HepG2 (cell line): ENCODE results near the gene HDHD3. TPM values are rescaled to one million over a fixed set of nuclear protein-coding genes. Genes with fewer than 3 reads are reported as not detected.

Source experiments
- AKAP8 ChIP-seq: sonication (generic); formaldehyde crosslinking; IDR thresholded peaks from 2 replicates; pipeline ENCODE4 v1.5.1; 2020; ENCODE audit warnings: mild to moderate bottlenecking, missing genetic modification reagents
- CEBPG ChIP-seq: IDR thresholded peaks from 2 replicates; pipeline ENCODE4 v1.6.1; 2016
- DNMT1 ChIP-seq: sonication (generic); formaldehyde crosslinking; IDR thresholded peaks from 2 replicates; pipeline ENCODE4 v1.5.1; 2020; ENCODE audit warnings: mild to moderate bottlenecking, missing genetic modification reagents
- ELF4 ChIP-seq: sonication (generic); formaldehyde crosslinking; IDR thresholded peaks from 2 replicates; pipeline ENCODE4 v1.5.0; 2020; ENCODE audit warnings: missing genetic modification reagents, mild to moderate bottlenecking, moderate library complexity, borderline replicate concordance
- HOXA9 ChIP-seq: sonication (generic); formaldehyde crosslinking; IDR thresholded peaks from 2 replicates; pipeline ENCODE4 v1.8.1; 2022; ENCODE audit warnings: missing genetic modification reagents, mild to moderate bottlenecking, moderate library complexity, borderline replicate concordance
- KAT2B ChIP-seq: fragments of 150-350 bp; IDR thresholded peaks from 2 replicates; pipeline ENCODE4 v1.6.1; 2014; ENCODE audit warnings: low read depth, low read length, borderline replicate concordance
- KLF9 ChIP-seq: IDR thresholded peaks from 2 replicates; pipeline ENCODE4 v1.6.1; 2016; ENCODE audit warnings: low read depth
- KMT2A ChIP-seq: sonication (generic); formaldehyde crosslinking; IDR thresholded peaks from 2 replicates; pipeline ENCODE4 v1.4.0; 2020; ENCODE audit warnings: missing genetic modification reagents
- MIXL1 ChIP-seq: IDR thresholded peaks from 2 replicates; pipeline ENCODE4 v1.6.1; 2016
- MTF1 ChIP-seq: sonication (generic); formaldehyde crosslinking; IDR thresholded peaks from 2 replicates; pipeline ENCODE4 v1.5.0; 2020; ENCODE audit warnings: missing genetic modification reagents
- PITX1 ChIP-seq: sonication (generic); formaldehyde crosslinking; IDR thresholded peaks from 2 replicates; pipeline ENCODE4 v1.5.1; 2020; ENCODE audit warnings: mild to moderate bottlenecking, missing genetic modification reagents
- SKI ChIP-seq: fragments of 450-650 bp; IDR thresholded peaks from one replicate; pipeline ENCODE4 v1.6.1; 2018; ENCODE audit warnings: mild to moderate bottlenecking; ENCODE audit not compliant: partially characterized antibody
- SRSF4 ChIP-seq: fragments of 200-400 bp; formaldehyde crosslinking; IDR thresholded peaks from one replicate; pipeline ENCODE4 v1.6.1; 2018; ENCODE audit warnings: mild to moderate bottlenecking, low read depth, low read length, moderate library complexity; ENCODE audit not compliant: poor library complexity, severe bottlenecking
- ZNF124 ChIP-seq: sonication (generic); formaldehyde crosslinking; IDR thresholded peaks from 2 replicates; pipeline ENCODE4 v1.4.0; 2020; ENCODE audit warnings: missing genetic modification reagents
- ZNF441 ChIP-seq: sonication (generic); formaldehyde crosslinking; IDR thresholded peaks from 2 replicates; pipeline ENCODE4 v1.7.0; 2021; ENCODE audit warnings: missing genetic modification reagents, borderline replicate concordance
- ZNF570 ChIP-seq: sonication (generic); formaldehyde crosslinking; IDR thresholded peaks from 2 replicates; pipeline ENCODE4 v1.4.0; 2020; ENCODE audit warnings: mild to moderate bottlenecking, missing genetic modification reagents, borderline replicate concordance
- ZNF737 ChIP-seq: sonication (generic); formaldehyde crosslinking; IDR thresholded peaks from 2 replicates; pipeline ENCODE4 v1.5.0; 2020; ENCODE audit warnings: missing genetic modification reagents, mild to moderate bottlenecking, borderline replicate concordance
- ZNF766 ChIP-seq: sonication (generic); formaldehyde crosslinking; IDR thresholded peaks from 2 replicates; pipeline ENCODE4 v1.5.0; 2020; ENCODE audit warnings: missing genetic modification reagents, borderline replicate concordance
- ZNF784 ChIP-seq: sonication (generic); formaldehyde crosslinking; IDR thresholded peaks from 2 replicates; pipeline ENCODE4 v1.5.1; 2020; ENCODE audit warnings: missing genetic modification reagents, mild to moderate bottlenecking, borderline replicate concordance
- polyA plus RNA-seq, 8 experiments: library from polyadenylated mRNA; depleted of rRNA in 3 of 8; stranded (reverse) in 7 of 8; unstranded in 1 of 8; fragments of >200 nt; fragmentation: Illumina TruSeq in 4 of 8; extraction: Trizol in 4 of 8; gene quantifications; 2 replicates each; pipeline versions ENCODE4 v1.2.1 to v1.2.3, GENCODE V29; 2011 to 2016; ENCODE audit warnings: low read depth in 4 of 8, missing spikeins in 1 of 8, mixed read lengths in 1 of 8; ENCODE audit not compliant: insufficient read depth in 1 of 8
- total RNA-seq, 5 experiments: library from RNA; depleted of rRNA; stranded (reverse); fragments of >200 nt; fragmentation: Illumina TruSeq; extraction: Trizol; gene quantifications; 2 replicates each; pipeline ENCODE4 v1.2.3, GENCODE V29; 2016; ENCODE audit warnings: low read depth in 1 of 5
- TF ChIP-seq, protein P1 (sequence below): IDR thresholded peaks from 2 replicates; pipeline ENCODE4 v1.6.1; 2016; ENCODE audit warnings: low read depth
- TF ChIP-seq, protein P2 (sequence below): sonication (generic); formaldehyde crosslinking; IDR thresholded peaks from 2 replicates; pipeline ENCODE4 v1.4.0; 2020; ENCODE audit warnings: missing genetic modification reagents, mild to moderate bottlenecking, borderline replicate concordance
- TF ChIP-seq, protein P3 (sequence below): IDR thresholded peaks from 2 replicates; pipeline ENCODE4 v1.6.1; 2016; ENCODE audit warnings: control low read depth
- TF ChIP-seq, protein P4 (sequence below): sonication (generic); formaldehyde crosslinking; conservative IDR thresholded peaks from 2 replicates; pipeline ENCODE4 v1.4.0; 2020; ENCODE audit warnings: missing genetic modification reagents

Gene HDHD3
- total and polyA plus RNA-seq, 2 of the 13 experiments (the other 11 are each of a cell fraction or from before 2014, with no cell fraction given) = 23.1 to 38.5 TPM

DNA sequence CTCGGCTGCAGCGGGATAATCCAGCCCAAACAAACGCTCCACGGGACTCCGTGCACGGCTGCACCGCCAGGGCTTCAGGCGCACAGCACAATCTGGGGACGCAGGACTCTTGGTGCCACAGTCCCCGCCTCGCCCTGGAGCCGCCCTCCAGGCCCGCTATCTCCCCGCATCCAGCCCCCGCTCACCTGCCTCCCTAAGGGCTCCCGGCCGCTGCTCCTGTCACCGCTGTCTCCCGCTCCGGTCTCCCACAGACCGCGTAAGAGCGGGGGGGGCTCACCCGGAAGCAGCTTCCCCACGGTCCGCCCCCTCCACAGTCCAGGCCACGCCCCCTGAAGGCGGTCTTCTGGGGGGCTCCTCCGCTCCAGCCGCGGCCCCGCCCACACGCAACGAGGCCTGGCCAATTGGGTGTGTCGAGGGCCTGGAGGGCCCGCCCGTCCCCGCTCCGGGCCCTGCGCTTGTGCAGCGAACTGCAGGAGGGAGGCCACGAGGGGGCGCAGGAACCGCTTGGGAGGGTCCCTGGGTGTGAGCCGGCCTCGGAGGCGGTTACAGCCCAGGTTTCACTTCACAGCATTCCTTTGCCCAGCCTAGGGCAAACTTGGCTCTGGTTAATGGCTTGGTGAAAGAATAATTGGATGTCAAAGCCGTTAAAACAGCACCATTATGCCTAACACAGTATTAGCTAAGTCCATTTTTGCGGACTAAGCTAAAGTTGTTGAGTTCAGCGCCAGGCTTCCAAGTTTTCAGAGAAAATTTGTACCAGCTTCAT is 24.4 kb upstream of the HDHD3 start, which contains the start of gene ALAD (continued):
- TF ChIP-seq ZNF784 (CRISPR knock-in tag) (no peak), PITX1 (CRISPR knock-in tag) (peak; percentile 83; the same call in 1 of the 2 replicates), HOXA9 (CRISPR knock-in tag) (no peak), KMT2A (CRISPR knock-in tag) (peak; percentile 85), MTF1 (no peak), KAT2B (no peak), KLF9 (CRISPR knock-in tag) (peak; percentile 90), ZNF124 (CRISPR knock-in tag) (0 out of 2 replicates have a peak, but pooled peaks have one; percentile 35), SKI (no peak), AKAP8 (CRISPR knock-in tag) (no peak), ZNF766 (CRISPR knock-in tag) (peak; percentile 50; the same call in 1 of the 2 replicates), MIXL1 (CRISPR knock-in tag) (peak; percentile 69; the same call in 1 of the 2 replicates), ZNF737 (CRISPR knock-in tag) (no peak), CEBPG (peak; percentile 37), SRSF4 (no peak), ZNF570 (CRISPR knock-in tag) (no peak), ELF4 (CRISPR knock-in tag) (peak; percentile 54; the same call in 1 of the 2 replicates), DNMT1 (CRISPR knock-in tag) (no peak), ZNF441 (CRISPR knock-in tag) (peak; percentile 16; the same call in 1 of the 2 replicates)
- TF ChIP-seq, protein P1, sequence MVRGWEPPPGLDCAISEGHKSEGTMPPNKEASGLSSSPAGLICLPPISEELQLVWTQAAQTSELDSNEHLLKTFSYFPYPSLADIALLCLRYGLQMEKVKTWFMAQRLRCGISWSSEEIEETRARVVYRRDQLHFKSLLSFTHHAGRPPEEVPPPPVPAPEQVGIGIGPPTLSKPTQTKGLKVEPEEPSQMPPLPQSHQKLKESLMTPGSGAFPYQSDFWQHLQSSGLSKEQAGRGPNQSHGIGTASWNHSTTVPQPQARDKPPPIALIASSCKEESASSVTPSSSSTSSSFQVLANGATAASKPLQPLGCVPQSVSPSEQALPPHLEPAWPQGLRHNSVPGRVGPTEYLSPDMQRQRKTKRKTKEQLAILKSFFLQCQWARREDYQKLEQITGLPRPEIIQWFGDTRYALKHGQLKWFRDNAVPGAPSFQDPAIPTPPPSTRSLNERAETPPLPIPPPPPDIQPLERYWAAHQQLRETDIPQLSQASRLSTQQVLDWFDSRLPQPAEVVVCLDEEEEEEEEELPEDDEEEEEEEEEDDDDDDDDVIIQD (CRISPR knock-in tag) = 0 out of 2 replicates have a peak, but pooled peaks have one; percentile 48
- TF ChIP-seq, protein P2, sequence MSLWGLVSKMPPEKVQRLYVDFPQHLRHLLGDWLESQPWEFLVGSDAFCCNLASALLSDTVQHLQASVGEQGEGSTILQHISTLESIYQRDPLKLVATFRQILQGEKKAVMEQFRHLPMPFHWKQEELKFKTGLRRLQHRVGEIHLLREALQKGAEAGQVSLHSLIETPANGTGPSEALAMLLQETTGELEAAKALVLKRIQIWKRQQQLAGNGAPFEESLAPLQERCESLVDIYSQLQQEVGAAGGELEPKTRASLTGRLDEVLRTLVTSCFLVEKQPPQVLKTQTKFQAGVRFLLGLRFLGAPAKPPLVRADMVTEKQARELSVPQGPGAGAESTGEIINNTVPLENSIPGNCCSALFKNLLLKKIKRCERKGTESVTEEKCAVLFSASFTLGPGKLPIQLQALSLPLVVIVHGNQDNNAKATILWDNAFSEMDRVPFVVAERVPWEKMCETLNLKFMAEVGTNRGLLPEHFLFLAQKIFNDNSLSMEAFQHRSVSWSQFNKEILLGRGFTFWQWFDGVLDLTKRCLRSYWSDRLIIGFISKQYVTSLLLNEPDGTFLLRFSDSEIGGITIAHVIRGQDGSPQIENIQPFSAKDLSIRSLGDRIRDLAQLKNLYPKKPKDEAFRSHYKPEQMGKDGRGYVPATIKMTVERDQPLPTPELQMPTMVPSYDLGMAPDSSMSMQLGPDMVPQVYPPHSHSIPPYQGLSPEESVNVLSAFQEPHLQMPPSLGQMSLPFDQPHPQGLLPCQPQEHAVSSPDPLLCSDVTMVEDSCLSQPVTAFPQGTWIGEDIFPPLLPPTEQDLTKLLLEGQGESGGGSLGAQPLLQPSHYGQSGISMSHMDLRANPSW (CRISPR knock-in tag) = no peak
- TF ChIP-seq, protein P3, sequence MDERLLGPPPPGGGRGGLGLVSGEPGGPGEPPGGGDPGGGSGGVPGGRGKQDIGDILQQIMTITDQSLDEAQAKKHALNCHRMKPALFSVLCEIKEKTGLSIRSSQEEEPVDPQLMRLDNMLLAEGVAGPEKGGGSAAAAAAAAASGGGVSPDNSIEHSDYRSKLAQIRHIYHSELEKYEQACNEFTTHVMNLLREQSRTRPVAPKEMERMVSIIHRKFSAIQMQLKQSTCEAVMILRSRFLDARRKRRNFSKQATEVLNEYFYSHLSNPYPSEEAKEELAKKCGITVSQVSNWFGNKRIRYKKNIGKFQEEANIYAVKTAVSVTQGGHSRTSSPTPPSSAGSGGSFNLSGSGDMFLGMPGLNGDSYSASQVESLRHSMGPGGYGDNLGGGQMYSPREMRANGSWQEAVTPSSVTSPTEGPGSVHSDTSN (CRISPR knock-in tag) = no peak
- TF ChIP-seq, protein P4, sequence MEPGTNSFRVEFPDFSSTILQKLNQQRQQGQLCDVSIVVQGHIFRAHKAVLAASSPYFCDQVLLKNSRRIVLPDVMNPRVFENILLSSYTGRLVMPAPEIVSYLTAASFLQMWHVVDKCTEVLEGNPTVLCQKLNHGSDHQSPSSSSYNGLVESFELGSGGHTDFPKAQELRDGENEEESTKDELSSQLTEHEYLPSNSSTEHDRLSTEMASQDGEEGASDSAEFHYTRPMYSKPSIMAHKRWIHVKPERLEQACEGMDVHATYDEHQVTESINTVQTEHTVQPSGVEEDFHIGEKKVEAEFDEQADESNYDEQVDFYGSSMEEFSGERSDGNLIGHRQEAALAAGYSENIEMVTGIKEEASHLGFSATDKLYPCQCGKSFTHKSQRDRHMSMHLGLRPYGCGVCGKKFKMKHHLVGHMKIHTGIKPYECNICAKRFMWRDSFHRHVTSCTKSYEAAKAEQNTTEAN (CRISPR knock-in tag) = peak; percentile 56; the same call in 1 of the 2 replicates
